ENCODE measurements around the gene ZFHX3.

The ZFHX3 gene

GRCh38 chr16:72976438-72977064 is 71.4 kb downstream of the ZFHX3 start:
- no peak overlapping the region for H3K4me3 ChIP-seq (ENCODE audit: control insufficient read depth, low read depth, low read length)
- no peak for TF ChIP-seq CTCF (conservative IDR thresholded peaks at IDR 0.05; ENCODE audit: control insufficient read depth, insufficient read depth, low read depth, low read length)
- no peak for DNase-seq (ENCODE audit: low read depth)

DNA sequence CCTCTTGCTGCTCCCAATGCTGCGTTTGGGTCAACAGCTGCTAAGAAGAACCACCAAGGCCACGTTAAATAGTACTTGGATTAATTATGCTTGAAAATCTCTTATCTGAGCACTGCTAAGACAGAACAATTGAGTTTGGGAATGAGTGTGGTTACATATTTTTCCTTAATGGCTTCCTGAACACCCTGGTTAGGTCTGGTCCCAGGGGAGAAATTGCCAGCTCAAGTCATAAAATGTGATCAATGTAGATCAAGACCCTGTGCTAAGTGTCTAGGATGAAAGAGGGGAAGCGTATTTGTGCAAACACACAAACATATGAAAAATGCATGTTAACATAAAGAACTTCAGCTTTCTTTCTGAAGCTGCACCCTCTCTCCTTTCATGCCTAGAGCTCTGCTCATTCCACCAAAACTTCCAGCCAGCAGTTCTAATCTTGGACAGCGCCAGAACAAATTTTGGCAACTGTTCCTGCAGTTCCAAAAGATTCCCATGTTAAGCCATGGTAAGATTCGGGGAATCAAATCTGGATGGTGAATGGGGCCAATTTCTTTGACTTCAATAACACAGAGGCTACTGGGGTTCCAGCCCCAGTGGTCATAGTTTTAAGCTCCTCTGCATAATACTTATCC is 72.0 kb downstream of the ZFHX3 start:
- no peak overlapping the region for H3K4me3 ChIP-seq (ENCODE audit: control insufficient read depth, low read depth, low read length)
- no peak for TF ChIP-seq CTCF (conservative IDR thresholded peaks at IDR 0.05; ENCODE audit: control insufficient read depth, insufficient read depth, low read depth, low read length)

DNA sequence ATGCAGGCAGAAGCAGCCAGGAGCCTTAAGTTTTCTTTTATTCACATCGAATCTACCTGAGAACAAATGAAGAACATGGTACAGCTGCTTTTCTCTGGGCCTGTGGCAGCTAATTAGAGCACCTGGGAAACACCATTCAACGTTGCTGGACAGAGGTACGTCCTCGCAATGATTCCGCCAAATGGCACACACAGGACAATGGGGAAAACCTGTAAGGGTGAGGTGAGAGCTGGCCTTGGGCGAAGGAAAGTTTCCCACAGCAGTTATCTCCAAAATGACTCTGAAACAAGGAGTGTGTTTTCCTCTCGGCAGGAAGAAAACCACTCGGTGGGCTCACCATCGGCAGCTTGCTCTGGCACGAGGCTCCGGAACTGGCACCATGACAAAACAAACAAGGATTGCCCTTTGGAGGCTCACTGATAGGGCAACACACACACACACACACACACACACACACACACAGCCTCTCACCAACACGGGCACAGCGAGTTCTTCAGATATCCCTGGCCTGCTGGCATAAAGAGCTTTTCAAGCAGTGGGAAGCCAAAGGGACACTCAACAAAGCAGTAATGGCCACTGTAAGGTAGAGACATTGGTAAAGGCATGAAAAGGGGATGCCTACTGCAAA is 73.7 kb downstream of the ZFHX3 start:
- no peak for DNase-seq (ENCODE audit: low read depth)
- H3K4me3 ChIP-seq (ENCODE audit: control insufficient read depth, low read depth, low read length) = no peak overlapping the region
- no peak for TF ChIP-seq CTCF (conservative IDR thresholded peaks at IDR 0.05; ENCODE audit: control insufficient read depth, insufficient read depth, low read depth, low read length)

More for the DNA sequence above, 72.0 kb downstream of the ZFHX3 start:
- no peak for DNase-seq (ENCODE audit: low read depth)

GRCh38 chr16:72972878-72973571 is 74.9 kb downstream of the ZFHX3 start:
- no peak for TF ChIP-seq CTCF (conservative IDR thresholded peaks at IDR 0.05; ENCODE audit: control insufficient read depth, insufficient read depth, low read depth, low read length)
- H3K4me3 ChIP-seq (ENCODE audit: control insufficient read depth, low read depth, low read length) = no peak overlapping the region
- DNase-seq (ENCODE audit: low read depth) = no peak

GRCh38 chr16:72971370-72971769 is 76.6 kb downstream of the ZFHX3 start:
- H3K4me3 ChIP-seq (ENCODE audit: control insufficient read depth, low read depth, low read length) = no peak overlapping the region
- DNase-seq (ENCODE audit: low read depth) = no peak
- TF ChIP-seq CTCF (conservative IDR thresholded peaks at IDR 0.05; ENCODE audit: control insufficient read depth, insufficient read depth, low read depth, low read length) = no peak

DNA sequence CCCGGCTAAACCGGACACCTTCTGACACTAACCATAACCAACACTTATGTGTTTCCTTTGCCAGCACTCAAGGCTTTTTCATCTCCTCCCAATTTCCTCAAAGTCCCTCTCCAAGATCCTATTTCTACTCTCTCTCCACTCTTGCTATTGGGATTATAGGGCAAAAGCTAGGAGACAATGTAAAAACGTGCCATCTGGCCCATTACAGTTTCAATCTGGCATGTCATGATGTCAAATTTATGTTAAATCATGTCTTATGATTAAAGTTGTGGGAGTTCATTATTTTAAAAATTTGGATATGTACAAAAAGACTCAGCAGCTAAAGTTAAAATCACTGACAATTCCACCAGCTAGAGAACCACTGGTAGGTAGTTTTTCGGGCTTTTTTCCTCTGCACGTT is 77.3 kb downstream of the ZFHX3 start:
- no peak overlapping the region for H3K4me3 ChIP-seq (ENCODE audit: control insufficient read depth, low read depth, low read length)
- no peak for TF ChIP-seq CTCF (conservative IDR thresholded peaks at IDR 0.05; ENCODE audit: control insufficient read depth, insufficient read depth, low read depth, low read length)
- no peak for DNase-seq (ENCODE audit: low read depth)
